Measurements from ENCODE around the gene SULT1C4.
A peak's percentile ranks its signal among the peaks of the same experiment; 100 is the strongest.

SULT1C4 gene

GRCh38 chr2:108370080-108370479 is 7.7 kb upstream of the SULT1C4 start:
- DNase-seq (ENCODE audit: low read depth): no peak

- no peak for DNase-seq (ENCODE audit: low read depth)
Observed at GRCh38 chr2:108376774-108377173, 980 bp upstream of the SULT1C4 start.

GRCh38 chr2:108377401-108377800 is 353 bp upstream of the SULT1C4 start:
- DNase-seq (ENCODE audit: low read depth): no peak

- DNase-seq (ENCODE audit: low read depth): no peak
Observed at GRCh38 chr2:108378851-108379250, 1.1 kb downstream of the SULT1C4 start.

GRCh38 chr2:108382196-108382595 is 4.4 kb downstream of the SULT1C4 start:
- DNase-seq (ENCODE audit: low read depth): no peak

GRCh38 chr2:108383146-108383830 is 5.5 kb downstream of the SULT1C4 start:
- no peak for DNase-seq (ENCODE audit: low read depth)

GRCh38 chr2:108384662-108385393 is 7.1 kb downstream of the SULT1C4 start:
- peak; percentile 59 for DNase-seq (ENCODE audit: low read depth)

GRCh38 chr2:108385411-108386071 is 7.8 kb downstream of the SULT1C4 start:
- DNase-seq (ENCODE audit: low read depth): no peak

GRCh38 chr2:108388045-108388444 is 10.3 kb downstream of the SULT1C4 start:
- DNase-seq (ENCODE audit: low read depth): no peak

GRCh38 chr2:108390340-108390739 is 12.6 kb downstream of the SULT1C4 start:
- DNase-seq (ENCODE audit: low read depth): no peak

- DNase-seq (ENCODE audit: low read depth): no peak
Observed at GRCh38 chr2:108392029-108392428, 14.3 kb downstream of the SULT1C4 start.

- DNase-seq (ENCODE audit: low read depth): no peak
Observed at GRCh38 chr2:108393197-108393596, 15.4 kb downstream of the SULT1C4 start.

GRCh38 chr2:108395155-108395554 is 17.4 kb downstream of the SULT1C4 start:
- no peak for DNase-seq (ENCODE audit: low read depth)

- peak; percentile 59 for DNase-seq (ENCODE audit: low read depth)
Observed at GRCh38 chr2:108396845-108397244, 19.1 kb downstream of the SULT1C4 start.

- peak; percentile 26 for DNase-seq (ENCODE audit: low read depth)
Observed at GRCh38 chr2:108399479-108399878, 21.7 kb downstream of the SULT1C4 start.

- DNase-seq (ENCODE audit: low read depth): no peak
Observed at GRCh38 chr2:108401800-108402199, 24.0 kb downstream of the SULT1C4 start.

GRCh38 chr2:108403494-108403893 is 25.7 kb downstream of the SULT1C4 start:
- DNase-seq (ENCODE audit: low read depth): peak; percentile 75

- no peak for DNase-seq (ENCODE audit: low read depth)
Observed at GRCh38 chr2:108404784-108405397, 27.1 kb downstream of the SULT1C4 start.

- DNase-seq (ENCODE audit: low read depth): no peak
Observed at GRCh38 chr2:108407864-108408729, 30.3 kb downstream of the SULT1C4 start.

GRCh38 chr2:108409768-108410167 is 32.0 kb downstream of the SULT1C4 start:
- DNase-seq (ENCODE audit: low read depth): peak; percentile 82

GRCh38 chr2:108412995-108413710 is 35.4 kb downstream of the SULT1C4 start:
- DNase-seq (ENCODE audit: low read depth): peak; percentile 98

Data from amniotic epithelial cell (primary cell).